GM10266 (cell line): Measurements from ENCODE around the gene ACTL7A.
"Not testable (repeated sequence)": the region's sequence is repeated elsewhere in the genome, so short reads cannot be mapped to it uniquely, and the experiment has no call there.

Source experiments
- DNase-seq: peaks from one replicate; pipeline ENCODE4 v3.0.0; 2012; ENCODE audit errors: extremely low spot score
- CTCF ChIP-seq: IDR thresholded peaks from 2 replicates; pipeline ENCODE4 v1.5.1; 2012; ENCODE audit warnings: mild to moderate bottlenecking, low read depth; ENCODE audit not compliant: control insufficient read depth, insufficient read depth; ENCODE audit errors: missing control alignments

ACTL7A gene

DNA sequence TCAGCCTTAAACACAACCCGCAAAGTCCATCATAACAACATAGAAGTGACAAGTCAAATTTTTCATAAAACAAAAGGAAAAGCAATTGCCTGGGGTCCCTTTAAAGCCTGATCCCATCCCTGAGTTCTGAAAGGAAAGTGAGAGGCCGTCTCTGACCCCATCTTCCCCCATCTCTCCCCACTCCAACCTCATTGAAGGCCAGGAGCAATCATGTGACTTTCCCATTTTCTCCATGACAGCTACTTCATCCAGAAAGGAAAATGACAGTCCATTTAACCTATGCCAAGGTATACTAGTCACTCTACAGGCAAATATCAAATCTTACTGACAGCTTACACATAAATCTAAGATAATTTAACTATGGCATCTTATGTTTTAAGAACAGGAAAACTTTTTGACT is 15.5 kb downstream of the ACTL7A start:
- DNase-seq, result no peak
- no peak for TF ChIP-seq CTCF

GRCh38 chr9:108880738-108881316 is 18.8 kb downstream of the ACTL7A start:
- TF ChIP-seq CTCF, result no peak

DNA sequence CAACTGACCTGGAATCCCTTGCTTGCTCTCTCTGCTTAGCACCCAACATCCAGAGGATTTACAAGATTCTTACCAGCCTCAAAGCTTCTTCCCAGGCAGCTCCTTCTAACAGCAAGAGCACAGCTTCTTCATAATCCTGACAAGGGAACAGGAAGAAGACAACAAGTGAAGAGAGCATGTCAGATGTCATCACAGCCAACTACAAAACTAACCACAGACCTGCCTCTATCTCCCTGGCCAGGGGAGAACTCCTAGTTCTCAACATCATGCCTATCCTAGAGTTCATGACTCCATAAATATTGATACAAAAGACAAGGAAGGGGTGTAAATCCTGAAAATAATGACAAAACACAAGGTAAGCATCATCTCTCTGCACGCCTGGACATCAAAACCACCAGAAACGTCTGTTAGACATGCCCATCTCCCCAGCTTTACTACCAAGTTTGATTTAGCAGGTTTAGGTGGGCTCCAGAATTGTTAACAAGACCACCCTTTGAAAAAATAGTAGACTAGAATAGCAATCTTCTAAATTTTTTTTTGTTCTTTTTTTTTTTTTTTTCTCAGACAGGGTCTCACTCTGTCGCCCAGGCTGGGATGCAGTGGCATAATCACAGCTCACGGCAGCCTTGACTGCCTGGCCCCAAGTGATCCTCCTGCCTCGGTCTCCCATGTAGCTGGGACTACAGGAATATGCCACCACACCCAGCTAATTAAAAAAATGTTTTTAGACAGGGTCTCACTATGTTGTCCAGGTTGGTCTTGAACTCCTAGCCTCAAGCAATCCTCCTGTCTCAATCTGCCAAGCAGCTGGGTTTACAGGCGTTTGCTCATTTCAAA is 20.2 kb downstream of the ACTL7A start:
- DNase-seq, result no peak
- no peak for TF ChIP-seq CTCF

More at GRCh38 chr9:108880738-108881316, 18.8 kb downstream of the ACTL7A start:
- DNase-seq, result no peak

- no peak for TF ChIP-seq CTCF
- no peak for DNase-seq
Observed at GRCh38 chr9:108883085-108883484, 21.0 kb downstream of the ACTL7A start.

DNA sequence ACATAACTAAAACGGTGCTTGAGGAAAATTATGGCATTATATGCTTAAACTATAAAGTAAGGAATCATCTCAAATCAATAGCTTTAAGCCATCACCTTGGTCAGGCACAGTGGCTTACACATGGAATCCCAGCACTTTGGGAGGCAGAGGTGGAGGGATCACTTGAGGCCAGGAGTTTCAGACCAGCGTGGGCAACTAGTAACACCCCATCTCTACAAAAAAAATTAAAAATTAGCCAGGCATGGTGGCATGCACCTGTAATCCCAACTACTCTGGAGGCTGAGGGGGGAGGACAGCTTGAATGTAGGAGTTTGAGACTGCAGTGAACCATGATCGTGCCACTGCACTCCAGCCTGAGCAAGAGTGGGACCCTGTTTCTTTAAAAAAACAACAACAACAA is 22.6 kb downstream of the ACTL7A start:
- no peak for DNase-seq
- TF ChIP-seq CTCF, result no peak

- no peak for TF ChIP-seq CTCF
- peak; percentile 70 for DNase-seq
Observed at GRCh38 chr9:108885643-108886348, 23.7 kb downstream of the ACTL7A start.

- DNase-seq, result not testable (repeated sequence)
Observed at GRCh38 chr9:108886594-108887271, 24.7 kb downstream of the ACTL7A start.
